ENCODE data around the gene CRNKL1.

Gene CRNKL1

GRCh38 chr20:20060234-20060998, 8.2 kb upstream of the CRNKL1 start:
- no peak for DNase-seq

GRCh38 chr20:20051767-20052073, 546 bp downstream of the CRNKL1 start:
- no peak for DNase-seq

- no peak for DNase-seq
These were observed 12.4 kb downstream of the CRNKL1 start for GRCh38 chr20:20039752-20040387.

GRCh38 chr20:20038586-20038985, 13.7 kb downstream of the CRNKL1 start:
- DNase-seq: no peak

- DNase-seq: no peak
These were observed 14.3 kb downstream of the CRNKL1 start for GRCh38 chr20:20037960-20038359.

- DNase-seq: no peak
These were observed 15.5 kb downstream of the CRNKL1 start for GRCh38 chr20:20036756-20037155.

GRCh38 chr20:20034486-20034885, 17.8 kb downstream of the CRNKL1 start:
- no peak for DNase-seq

GRCh38 chr20:20031790-20032189, 20.5 kb downstream of the CRNKL1 start:
- no peak for DNase-seq

GRCh38 chr20:20027284-20027683, 25.0 kb downstream of the CRNKL1 start:
- DNase-seq: no peak

GRCh38 chr20:20024942-20025341, 27.3 kb downstream of the CRNKL1 start:
- no peak for DNase-seq

- no peak for DNase-seq
These were observed 28.9 kb downstream of the CRNKL1 start for GRCh38 chr20:20023395-20023794.

GRCh38 chr20:20022498-20022897, 29.8 kb downstream of the CRNKL1 start:
- DNase-seq: no peak

GRCh38 chr20:20021835-20022234, 30.4 kb downstream of the CRNKL1 start:
- DNase-seq: no peak

- no peak for DNase-seq
These were observed 31.4 kb downstream of the CRNKL1 start for GRCh38 chr20:20020908-20021307.

GRCh38 chr20:20019123-20019522, 33.1 kb downstream of the CRNKL1 start:
- no peak for DNase-seq

- no peak for DNase-seq
These were observed 33.9 kb downstream of the CRNKL1 start for GRCh38 chr20:20018366-20018765.

- no peak for DNase-seq
These were observed 34.5 kb downstream of the CRNKL1 start for GRCh38 chr20:20017844-20018185.

- peak; percentile 97 to 99 for DNase-seq
These were observed 35.0 kb downstream of the CRNKL1 start, which contains the start of gene NAA20 for GRCh38 chr20:20017001-20017843. NAA20 (plus strand) TSS chr20:20017362; CDS start chr20:20017397, 35 bp downstream.

GRCh38 chr20:20014659-20015058, 37.6 kb downstream of the CRNKL1 start:
- DNase-seq: no peak

- DNase-seq: no peak
These were observed 39.7 kb downstream of the CRNKL1 start for GRCh38 chr20:20012541-20012940.

GRCh38 chr20:20010639-20011500, 41.4 kb downstream of the CRNKL1 start:
- peak; percentile 27 to 44 for DNase-seq

- DNase-seq: peak; percentile 79 to 80
These were observed 42.4 kb downstream of the CRNKL1 start for GRCh38 chr20:20009784-20010253.

- no peak for DNase-seq
These were observed 46.9 kb downstream of the CRNKL1 start for GRCh38 chr20:20005342-20005741.
